Right cardiac atrium (tissue), 5 donors: ENCODE data around the gene PEX12. TPM values are rescaled to one million over a fixed set of nuclear protein-coding genes. Genes with fewer than 3 reads are reported as not detected.
"Not testable (repeated sequence)": the region's sequence is repeated elsewhere in the genome, so short reads cannot be mapped to it uniquely, and the experiment has no call there.

Source experiments
- ATAC-seq, 2 donors: fragments of 200-7000 bp; cut with Tn5 transposase; one replicate each; pipeline versions ENCODE4 v1.8.0 to v1.9.1; 2020; ENCODE audit warnings: moderate library complexity in 2 of 2, mild to moderate bottlenecking in 1 of 2
- DNase-seq, 3 donors: peaks; one replicate each; pipeline ENCODE4 v3.0.0-alpha.2; 2020
- H3K27ac ChIP-seq: one replicate; pipeline ENCODE4 v1.5.1; 2013; ENCODE audit warnings: mild to moderate bottlenecking, low read length, control low read depth, moderate library complexity
- H3K27me3 ChIP-seq: one replicate; pipeline ENCODE4 v1.6.1; 2013; ENCODE audit not compliant: control insufficient read depth, insufficient read depth
- H3K4me1 ChIP-seq: one replicate; pipeline ENCODE4 v1.6.1; 2013; ENCODE audit warnings: low read length; ENCODE audit not compliant: control insufficient read depth, insufficient read depth
- H3K4me3 ChIP-seq: one replicate; pipeline ENCODE4 v1.5.1; 2013; ENCODE audit warnings: low read length, control low read depth
- H3K9me3 ChIP-seq: one replicate; pipeline ENCODE4 v1.6.1; 2013; ENCODE audit warnings: low read length; ENCODE audit not compliant: control insufficient read depth
- WGBS: extraction: QIAGEN DNeasy Blood & Tissue Kit; methylation state at CpG from one replicate; pipeline ENCODE4 v1.1.7; 2013; 5-methylcytosine and 5-hydroxymethylcytosine counted together
- intact Hi-C, 4 donors: fragments of 100-400 bp; cut with DNase I; formaldehyde crosslinking; loops; one replicate each; pipeline versions ENCODE4 v1.11.0 to v1.14.0; 2022 to 2023
- long read RNA-seq, 4 donors: library from polyadenylated mRNA; unstranded; transcript quantifications; one replicate each; pipeline ENCODE4 v2.0.0, GENCODE V29; 2020 to 2021
- polyA plus RNA-seq: library from polyadenylated mRNA; stranded (reverse); fragments of 200-250 nt; gene quantifications from one replicate; pipeline ENCODE4 v1.2.3, GENCODE V29; 2013
- total RNA-seq, 4 donors: library from RNA; stranded (reverse); fragmentation: NEBNext Ultra II Directional; extraction: Animal tissue kit (Norgen Biotek cat#: 25700); gene quantifications; one replicate each; pipeline ENCODE4 v1.2.1, GENCODE V29; 2021
- donor health status: healthy with polysubstance abuse.
- donor health status: DM: no; HTN: yes; CAD: no.
- donor health status: DM: no; HTN: no; CAD: no.
- donor health status: DM: no; HTN: yes; CAD: no; lungs with severe emphysema.
- donor health status: DM: yes; HTN: yes; CAD: no.

The PEX12 gene
- 1 to 10 TPM; 5.8 to 9.2 (median 7.5) TPM for total RNA-seq
- 5.1 TPM for polyA plus RNA-seq
- long read RNA-seq, donor 1, transcript PEX12-201 (3 exons, 2,675 nt): major isoform, 15 of 17 reads
- long read RNA-seq, donor 1, partial matches to known transcripts: 2 of 17 reads
- long read RNA-seq, donor 1, other reads (novel, unspliced or antisense): 0 of 17 reads
- long read RNA-seq, donor 2, transcript PEX12-201 (3 exons, 2,675 nt): major isoform, 5 of 5 reads
- long read RNA-seq, donor 2, partial matches to known transcripts: 0 of 5 reads
- long read RNA-seq, donor 2, other reads (novel, unspliced or antisense): 0 of 5 reads
- long read RNA-seq, donor 3, transcript PEX12-201 (3 exons, 2,675 nt): major isoform, 19 of 22 reads
- long read RNA-seq, donor 3, partial matches to known transcripts: 3 of 22 reads
- long read RNA-seq, donor 3, other reads (novel, unspliced or antisense): 0 of 22 reads
- long read RNA-seq, donor 4, transcript PEX12-201 (3 exons, 2,675 nt): major isoform, 10 of 10 reads
- long read RNA-seq, donor 4, partial matches to known transcripts: 0 of 10 reads
- long read RNA-seq, donor 4, other reads (novel, unspliced or antisense): 0 of 10 reads

DNA sequence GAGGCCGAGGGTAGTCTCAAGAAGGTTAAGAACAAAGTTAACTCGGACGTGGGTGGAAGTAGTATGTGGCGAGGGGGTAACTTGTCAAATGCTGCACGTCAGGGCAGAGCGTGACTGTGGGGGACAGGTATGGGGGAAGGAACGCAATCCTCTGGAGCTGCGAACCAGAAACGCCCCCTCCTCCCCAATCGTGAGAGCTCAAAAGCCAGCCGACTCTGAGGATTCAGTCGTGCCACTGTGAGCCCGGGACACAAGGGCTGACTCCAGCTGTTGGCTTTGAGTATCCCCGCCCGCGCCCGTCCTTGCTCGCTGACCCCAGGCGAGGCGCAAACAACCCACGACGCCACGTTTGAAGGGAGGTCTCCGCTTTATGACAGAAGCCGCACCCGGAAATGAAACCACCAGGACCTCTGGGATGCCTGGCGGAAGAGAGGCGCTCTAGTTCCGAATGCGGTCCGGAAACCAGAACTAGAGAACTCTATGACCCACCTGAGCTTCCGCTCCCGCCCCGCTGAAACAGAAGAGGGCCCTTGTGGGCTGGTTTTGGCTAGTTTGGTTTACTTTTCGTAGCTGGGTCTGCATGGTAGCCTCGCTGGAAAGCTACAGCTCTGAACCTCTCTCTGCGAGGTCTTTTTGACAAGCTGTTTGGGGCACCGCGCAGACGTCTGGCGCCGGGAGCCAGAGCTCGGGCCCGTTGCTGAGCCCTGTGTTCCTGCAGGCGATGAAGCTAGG is at the start of gene PEX12:
TSS of gene PEX12 (minus strand) at position 375 of the 732 bp plus-strand sequence. CDS start 550 bp downstream, outside the sequence.
- Histone ChIP-seq H3K4me3 (peak within 1 kb of the TSS; percentile 72), H3K27ac (peak within 1 kb of the TSS; percentile 93), H3K4me1 (peaks cover 6% of the 10 kb centered on the region), H3K9me3 (no peaks in the 10 kb centered on the region), H3K27me3 (no peaks in the 10 kb centered on the region)
- WGBS: under 1% methylated on average over 45 of the region's 45 CpGs
- DNase-seq (peak; percentile 90 to 95 (median 94)), ATAC-seq (peak; percentile 98 to 99)
- intact Hi-C loops: no loop called here

DNA sequence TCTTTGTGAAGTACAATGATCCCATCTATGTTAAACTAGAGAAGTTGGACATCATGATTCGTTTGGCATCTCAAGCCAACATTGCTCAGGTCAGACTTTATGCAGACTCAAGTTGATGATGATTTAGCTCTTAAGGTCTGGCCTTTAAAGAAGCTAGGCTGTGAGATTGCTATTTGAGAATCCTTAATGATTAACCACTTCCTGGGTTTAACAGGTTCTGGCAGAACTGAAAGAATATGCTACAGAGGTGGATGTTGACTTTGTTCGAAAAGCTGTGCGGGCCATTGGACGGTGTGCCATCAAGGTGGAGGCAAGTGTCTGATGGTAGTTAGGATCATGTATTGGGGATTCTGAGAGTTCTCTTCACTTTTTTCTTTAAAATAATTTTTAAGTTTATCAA is 49.0 kb upstream of the PEX12 start:
- ATAC-seq: no peak
- Histone ChIP-seq H3K4me1 (no peaks in the 10 kb centered on the region), H3K27me3 (no peaks in the 10 kb centered on the region), H3K4me3 (no peak overlapping the region), H3K9me3 (no peaks in the 10 kb centered on the region), H3K27ac (no peak overlapping the region)
- no peak for DNase-seq
- intact Hi-C loops: no loop called here
- WGBS: 94% methylated on average over 4 of the region's 4 CpGs

DNA sequence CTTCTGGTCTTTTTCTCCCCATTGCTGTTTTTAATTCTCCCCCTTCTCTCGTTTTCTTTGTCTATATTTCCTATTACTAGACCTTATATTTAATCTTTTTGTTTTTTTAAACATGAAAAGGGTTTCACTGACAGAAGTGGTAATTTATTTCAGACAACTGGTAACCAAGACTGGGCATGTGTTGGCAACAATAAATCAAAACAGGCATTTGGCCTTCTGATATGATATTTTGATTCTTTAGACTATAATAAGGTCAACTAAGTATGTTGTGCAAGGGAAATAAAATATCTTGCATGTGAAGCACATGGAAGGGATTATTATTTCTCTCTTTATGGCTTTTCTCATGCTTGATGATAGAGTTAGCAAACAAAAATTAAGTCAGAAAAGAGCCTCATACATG is 43.4 kb upstream of the PEX12 start:
- Histone ChIP-seq H3K4me1 (no peaks in the 10 kb centered on the region), H3K4me3 (no peak overlapping the region), H3K27me3 (no peaks in the 10 kb centered on the region), H3K27ac (no peak overlapping the region), H3K9me3 (no peaks in the 10 kb centered on the region)
- intact Hi-C loops: no loop called here
- ATAC-seq (no peak), DNase-seq (no peak)
- WGBS: 66% methylated on average over 1 of the region's 1 CpG

DNA sequence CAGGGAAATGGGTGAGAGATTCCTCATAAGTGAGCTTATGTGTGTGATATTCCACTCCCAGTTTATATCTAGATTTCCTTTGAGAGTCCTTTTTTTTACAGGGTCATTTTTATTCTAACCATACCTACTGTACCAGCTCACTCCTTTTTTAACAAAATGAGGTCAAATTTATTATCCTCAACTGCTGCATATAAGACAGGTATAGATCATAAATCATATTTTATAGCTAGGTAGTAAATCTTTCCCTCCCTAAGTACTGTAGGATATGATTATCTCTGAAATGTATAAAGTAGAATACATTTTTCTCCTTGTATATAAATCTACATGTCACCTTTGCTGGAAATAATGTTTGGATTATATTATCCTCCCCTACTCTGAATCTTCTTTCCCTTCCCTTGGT is 40.3 kb upstream of the PEX12 start:
- Histone ChIP-seq H3K9me3 (no peaks in the 10 kb centered on the region), H3K4me3 (no peak overlapping the region), H3K27me3 (no peaks in the 10 kb centered on the region), H3K27ac (no peak overlapping the region), H3K4me1 (no peaks in the 10 kb centered on the region)
- DNase-seq (no peak), ATAC-seq (no peak)
- intact Hi-C loops: no loop called here

DNA sequence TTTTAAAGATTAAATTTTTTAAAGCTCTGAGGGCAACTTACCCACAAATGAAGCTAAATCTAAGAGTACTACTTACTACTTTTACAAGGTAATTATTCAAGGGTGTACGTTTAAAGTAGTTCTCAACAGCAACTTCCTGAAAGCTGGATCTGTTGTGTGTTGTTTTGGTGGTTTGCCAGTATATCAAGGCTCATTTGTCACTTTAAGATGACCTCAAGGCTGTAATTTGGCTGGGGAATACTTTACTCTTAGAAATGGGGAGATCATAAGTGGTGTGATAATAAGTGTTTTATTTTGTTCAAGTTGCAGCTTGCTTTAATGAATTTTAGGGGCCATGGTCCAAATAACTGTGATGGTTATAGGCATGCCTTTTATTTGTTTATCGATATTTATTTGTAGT is 39.1 kb upstream of the PEX12 start:
- intact Hi-C loops: no loop called here
- Histone ChIP-seq H3K9me3 (no peaks in the 10 kb centered on the region), H3K4me1 (no peaks in the 10 kb centered on the region), H3K27ac (no peak overlapping the region), H3K27me3 (no peaks in the 10 kb centered on the region), H3K4me3 (no peak overlapping the region)
- no peak for ATAC-seq
- 54% methylated on average over 2 of the region's 2 CpGs for WGBS
- no peak for DNase-seq

DNA sequence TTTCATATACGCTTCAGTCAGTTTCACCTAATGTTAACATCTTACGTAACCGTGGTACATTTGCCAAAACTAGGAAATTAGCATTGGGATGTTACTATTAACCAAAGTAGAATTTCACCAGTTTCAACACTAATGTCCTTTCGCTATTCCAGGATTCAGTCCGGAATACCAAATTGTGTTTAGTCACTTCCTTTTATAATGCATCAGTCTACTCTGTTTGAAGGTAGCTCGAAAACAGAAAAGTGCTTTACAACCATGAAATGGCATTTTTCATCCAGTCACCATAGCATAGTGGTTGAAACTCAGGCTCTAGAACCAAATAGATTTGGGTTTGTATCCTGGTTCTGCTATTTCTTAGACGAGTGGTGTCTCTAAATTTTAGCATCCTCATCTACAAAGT is 38.2 kb upstream of the PEX12 start:
- DNase-seq (no peak), ATAC-seq (no peak)
- Histone ChIP-seq H3K4me3 (no peak overlapping the region), H3K4me1 (no peaks in the 10 kb centered on the region), H3K9me3 (no peaks in the 10 kb centered on the region), H3K27ac (no peak overlapping the region), H3K27me3 (no peaks in the 10 kb centered on the region)
- WGBS: 88% methylated on average over 7 of the region's 7 CpGs
- intact Hi-C loops: no loop called here

DNA sequence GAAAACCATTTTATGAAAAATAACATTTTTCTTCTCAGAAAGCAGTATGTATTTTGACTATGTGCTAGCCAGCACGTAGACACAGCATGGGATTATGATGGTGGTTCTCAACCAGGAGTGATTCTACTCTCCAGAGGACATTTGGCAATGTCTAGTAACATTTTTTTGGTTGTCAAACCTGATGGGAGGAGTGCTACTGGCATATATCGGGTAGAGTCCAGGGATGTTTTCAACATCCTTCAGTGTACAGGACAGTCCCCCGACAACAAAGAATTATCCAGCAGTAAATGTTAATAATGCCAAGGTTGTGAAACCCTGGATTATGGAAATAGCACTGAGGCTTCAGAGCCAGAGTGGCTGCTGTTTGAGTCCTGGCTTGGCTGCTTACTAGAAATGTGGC is 36.4 kb upstream of the PEX12 start:
- H3K27me3 ChIP-seq: no peaks in the 10 kb centered on the region
- 66% methylated on average over 3 of the region's 3 CpGs for WGBS
- DNase-seq: no peak
- no peaks in the 10 kb centered on the region for H3K4me1 ChIP-seq
- intact Hi-C loops: loop anchor here in 2 of 4 donors (5.0 kb wide), 1 partner anchor 132 kb away; no protein-coding TSS in a partner anchor
- ATAC-seq: peak in 1 of 2 donors; percentile 59
- H3K4me3 ChIP-seq: no peak overlapping the region
- H3K27ac ChIP-seq: no peak overlapping the region
- no peaks in the 10 kb centered on the region for H3K9me3 ChIP-seq

DNA sequence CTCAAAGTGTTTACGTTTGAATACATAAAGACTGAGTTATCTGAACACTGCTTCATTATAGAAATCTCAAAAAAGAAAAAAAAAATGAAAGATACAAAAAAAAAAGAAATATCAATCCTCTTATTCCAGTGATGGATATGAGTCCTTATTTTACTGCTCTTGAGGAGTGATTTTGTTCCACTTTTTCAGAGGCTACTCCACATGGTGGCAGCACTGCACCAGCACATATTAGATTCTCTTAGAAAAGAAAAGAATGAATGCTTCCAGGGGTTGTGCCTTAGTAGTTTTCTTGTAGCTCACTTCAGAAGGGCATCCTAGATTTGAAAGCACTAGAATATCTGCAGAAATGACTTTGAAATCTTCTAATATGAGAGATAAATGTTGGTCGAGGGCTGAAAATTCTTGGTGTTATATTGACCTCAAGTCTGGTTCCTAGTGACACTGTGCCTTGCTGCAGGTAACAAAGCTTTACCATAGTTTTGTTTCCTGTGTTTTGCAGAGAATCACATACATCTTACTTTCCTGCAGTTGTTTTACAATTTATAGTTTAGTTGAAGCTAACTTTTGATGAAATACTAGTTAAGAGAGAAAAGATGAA is 34.7 kb upstream of the PEX12 start:
- H3K27me3 ChIP-seq: no peaks in the 10 kb centered on the region
- H3K4me3 ChIP-seq: no peak overlapping the region
- DNase-seq: peak in 2 of 3 donors; percentile 38 to 71
- intact Hi-C loops: loop anchor here (2.0 to 5.0 kb wide), 2 partner anchors 134 kb away; no protein-coding TSS in a partner anchor
- H3K4me1 ChIP-seq: no peaks in the 10 kb centered on the region
- no peaks in the 10 kb centered on the region for H3K9me3 ChIP-seq
- H3K27ac ChIP-seq: no peak overlapping the region
- WGBS: 85% methylated on average over 2 of the region's 2 CpGs
- no peak for ATAC-seq

DNA sequence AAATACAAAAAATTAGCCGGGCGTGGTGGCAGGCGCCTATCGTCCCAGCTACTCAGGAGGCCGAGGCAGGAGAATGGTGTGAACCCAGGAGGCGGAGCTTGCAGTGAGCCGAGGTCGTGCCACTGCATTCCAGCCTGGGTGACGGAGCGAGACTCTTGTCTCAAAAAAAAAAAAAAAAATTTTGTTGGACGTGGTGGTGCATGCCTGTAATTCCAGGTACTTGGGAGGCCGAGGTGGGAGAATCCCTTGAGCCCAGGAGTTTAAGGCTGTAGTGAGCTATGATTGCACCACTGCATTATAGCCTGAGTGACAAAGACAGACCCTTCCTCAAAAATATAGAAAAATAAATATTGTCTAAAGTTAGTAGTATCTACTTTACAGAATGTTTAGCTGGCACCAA is 32.4 kb upstream of the PEX12 start:
- not testable (repeated sequence) for DNase-seq, H3K27me3 ChIP-seq, H3K9me3 ChIP-seq, ATAC-seq, H3K4me1 ChIP-seq, H3K27ac ChIP-seq, H3K4me3 ChIP-seq
- intact Hi-C loops: loop anchor here in 2 of 4 donors (5.0 kb wide), 1 partner anchor 137 kb away; no protein-coding TSS in a partner anchor
- 65% methylated on average over 12 of the region's 12 CpGs for WGBS

DNA sequence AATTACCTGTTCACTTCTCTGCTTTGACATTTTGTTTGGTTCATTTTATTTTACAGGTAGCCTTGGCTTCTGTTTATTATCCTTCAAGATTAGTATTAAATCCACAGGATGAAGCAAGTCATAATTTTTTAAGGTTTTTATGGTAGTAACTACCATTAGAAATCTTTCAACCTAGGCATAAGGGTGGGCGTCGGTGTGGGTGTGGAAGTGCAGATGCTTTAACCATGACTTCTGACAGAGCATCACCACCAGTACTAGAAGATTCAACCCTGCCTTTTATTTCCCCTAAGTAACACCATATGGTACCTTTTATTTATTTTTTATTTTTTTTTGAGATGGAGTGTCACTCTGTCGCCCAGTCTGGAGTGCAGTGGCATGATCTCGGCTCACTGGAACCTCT is 31.5 kb upstream of the PEX12 start:
- H3K4me1 ChIP-seq: no peaks in the 10 kb centered on the region
- ATAC-seq: no peak
- H3K27ac ChIP-seq: no peak overlapping the region
- 98% methylated on average over 4 of the region's 4 CpGs for WGBS
- no peak overlapping the region for H3K4me3 ChIP-seq
- intact Hi-C loops: loop anchor here in 2 of 4 donors (5.0 kb wide), 1 partner anchor 137 kb away; no protein-coding TSS in a partner anchor
- no peaks in the 10 kb centered on the region for H3K9me3 ChIP-seq
- no peaks in the 10 kb centered on the region for H3K27me3 ChIP-seq
- DNase-seq: no peak
